ENCODE measurements around the gene OXCT1. TPM values are rescaled to one million over a fixed set of nuclear protein-coding genes. Genes with fewer than 3 reads are reported as not detected.

Gene OXCT1
- total and polyA plus RNA-seq, 2 donors (not counting 3 experiments of a cell fraction or from before 2014, with no cell fraction given) = 12.8 to 37.4 TPM

GRCh38 chr5:41885286-41885685 lies 15.1 kb upstream of the OXCT1 start:
- H3K4me2 ChIP-seq (ENCODE audit: insufficient read depth, low read length) = no peak overlapping the region
- CTCF ChIA-PET = interaction anchor here (0.8 to 1.3 kb wide), 2 partner anchors 11 to 698 kb away, joined by 3 to 4 read pairs; no protein-coding TSS in a partner anchor
- no peak for TF ChIP-seq FOS (IDR thresholded peaks at IDR 0.05; ENCODE audit: borderline replicate concordance, insufficient read depth, low read length)
- TF ChIP-seq MYC (IDR thresholded peaks at IDR 0.05; ENCODE audit: low read depth, low read length) = no peak
- TF ChIP-seq POLR2A (IDR thresholded peaks at IDR 0.05; ENCODE audit: low read depth, low read length) = no peak
- no peak for TF ChIP-seq EZH2 (IDR thresholded peaks at IDR 0.05; ENCODE audit: borderline replicate concordance, low read depth, low read length, severe bottlenecking)
- no peak for TF ChIP-seq MAX (IDR thresholded peaks at IDR 0.05; ENCODE audit: insufficient read depth, insufficient read length)
- TF ChIP-seq POLR2AphosphoS5 (IDR thresholded peaks at IDR 0.05; ENCODE audit: insufficient read depth, low read depth, low read length) = no peak
- no peak for TF ChIP-seq JUN (IDR thresholded peaks at IDR 0.05; ENCODE audit: borderline replicate concordance, insufficient read depth, insufficient read length, low read depth)
- no peak for TF ChIP-seq GATA2 (IDR thresholded peaks at IDR 0.05; ENCODE audit: insufficient read depth, insufficient read length, low read depth, low read length)
- TF ChIP-seq CTCF (IDR thresholded peaks at IDR 0.05; ENCODE audit: extremely low read depth in 1 of 2, insufficient read depth in 1 of 2, low read depth in 1 of 2, low read length in 2 of 2) = no peak
- no peaks in the 10 kb centered on the region for H3K9me3 ChIP-seq (replicated peaks; ENCODE audit: control insufficient read depth, insufficient read depth, low read length)
- no TSS peak for BruUV-seq (replicated peaks)
- no peaks in the 10 kb centered on the region for H3K9me1 ChIP-seq (replicated peaks; ENCODE audit: control insufficient read depth, extremely low read depth, insufficient read depth, low read length)
- dilution Hi-C loops (cut with MboI; ENCODE audit: extremely low pct_ligation_motif_present, low sequenced_read_pairs) = no loop called here
- H3K4me1 ChIP-seq (ENCODE audit: control insufficient read depth, extremely low read depth, insufficient read depth, low read length) = no peaks in the 10 kb centered on the region
- H3K36me3 ChIP-seq (ENCODE audit: control insufficient read depth in 2 of 2, extremely low read depth in 1 of 2, insufficient read depth in 2 of 2, low read length in 2 of 2) = no peaks in the 10 kb centered on the region
- H3K27me3 ChIP-seq (ENCODE audit: control insufficient read depth in 2 of 2, insufficient read depth in 2 of 2, low read length in 2 of 2) = peaks cover 3 to 17% of the 10 kb centered on the region in 2 experiments
- no peak overlapping the region for H3K4me3 ChIP-seq (replicated peaks in 1 of 3; ENCODE audit: insufficient read depth in 1 of 3, low read depth in 1 of 3, low read length in 3 of 3)
- no peaks in the 10 kb centered on the region for H4K20me1 ChIP-seq (replicated peaks; ENCODE audit: control insufficient read depth, extremely low read depth, insufficient read depth, low read length)
- FAIRE-seq = no peak
- no peak overlapping the region for H2AFZ ChIP-seq (ENCODE audit: low read depth, low read length)
- POLR2A ChIA-PET = no interaction called here
- H3K27ac ChIP-seq (ENCODE audit: insufficient read depth, low read depth, low read length) = no peak overlapping the region
- H3K9ac ChIP-seq (replicated peaks; ENCODE audit: extremely low read depth, insufficient read depth, low read length) = no peak overlapping the region
- no peaks in the 10 kb centered on the region for H3K79me2 ChIP-seq (ENCODE audit: control insufficient read depth, insufficient read depth, low read length)
- no peak for DNase-seq (ENCODE audit: low read depth, low spot score)
- intact Hi-C loops (cut with micrococcal nuclease) = no loop called here
